AG09319 (cell line): ENCODE measurements around the gene WDR12.
"Not testable (repeated sequence)": the region's sequence is repeated elsewhere in the genome, so short reads cannot be mapped to it uniquely, and the experiment has no call there.

Experiments
- DNase-seq: peaks from one replicate; pipeline ENCODE4 v3.0.0-alpha.2; 2010; ENCODE audit warnings: low read depth; ENCODE audit errors: extremely low read depth
- CTCF ChIP-seq: IDR thresholded peaks from 2 replicates; pipeline ENCODE4 v1.5.1; 2011; ENCODE audit warnings: low read depth, mild to moderate bottlenecking, inconsistent platforms, low read length, moderate library complexity

Gene WDR12

DNA sequence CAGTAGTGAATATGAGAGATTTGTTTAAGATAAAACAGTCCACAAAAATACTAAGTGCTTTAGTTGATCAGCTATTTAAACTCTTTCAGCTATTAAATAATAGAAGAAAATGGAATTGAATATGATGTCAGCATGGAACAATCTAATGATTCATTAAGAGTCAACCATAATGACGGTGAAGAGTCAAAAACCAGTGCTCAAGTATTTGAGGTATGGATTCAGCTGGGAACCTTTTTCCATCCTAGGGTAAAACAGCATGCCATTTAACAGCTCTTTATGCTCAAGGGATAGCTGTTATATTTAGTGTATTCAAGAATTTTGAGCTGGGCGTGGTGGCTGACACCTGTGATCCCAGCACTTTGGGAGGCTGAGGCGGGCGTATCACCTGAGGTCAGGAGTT is 30.3 kb upstream of the WDR12 start:
- no peak for DNase-seq
- no peak for TF ChIP-seq CTCF

GRCh38 chr2:202938960-202939359 is 27.5 kb upstream of the WDR12 start:
- no peak for DNase-seq
- no peak for TF ChIP-seq CTCF

DNA sequence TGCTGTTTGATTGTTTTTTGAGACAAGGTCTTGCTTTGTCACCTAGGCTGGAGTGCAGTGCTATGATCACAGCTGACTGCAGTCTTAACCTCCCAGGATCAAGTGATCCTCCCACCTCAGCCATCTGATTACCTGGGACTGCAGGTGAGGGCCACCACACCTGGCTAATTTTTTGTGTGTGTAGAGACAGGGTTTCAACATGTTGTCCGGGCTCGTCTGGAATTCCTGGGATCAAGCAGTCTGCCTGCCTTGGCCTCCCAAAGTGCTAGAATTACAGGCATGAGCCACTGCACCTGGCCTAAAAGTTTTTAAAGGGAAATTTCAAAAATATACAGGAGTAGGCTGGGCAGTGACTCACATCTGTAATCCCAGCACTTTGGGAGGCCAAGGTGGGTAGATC is 23.0 kb upstream of the WDR12 start:
- TF ChIP-seq CTCF: no peak
- DNase-seq: no peak

DNA sequence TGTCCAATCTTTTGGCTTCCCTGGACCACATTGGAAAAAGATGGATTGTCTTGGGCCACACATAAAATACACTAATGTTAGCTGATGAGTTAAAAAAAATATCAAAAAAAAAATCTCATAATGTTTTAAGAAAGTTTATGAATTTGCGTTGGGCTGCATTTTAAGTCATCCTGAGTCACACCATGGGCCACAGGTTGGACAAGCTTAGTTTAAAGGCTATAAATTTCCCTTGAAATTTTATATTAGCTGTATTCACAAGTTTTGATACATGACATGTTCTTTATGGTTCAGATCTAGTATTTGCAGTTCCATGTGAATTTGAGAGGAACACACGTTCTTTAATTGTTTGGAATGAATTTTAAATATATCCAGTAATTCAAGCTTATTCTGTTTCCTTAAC is 22.5 kb upstream of the WDR12 start:
- no peak for TF ChIP-seq CTCF
- no peak for DNase-seq

DNA sequence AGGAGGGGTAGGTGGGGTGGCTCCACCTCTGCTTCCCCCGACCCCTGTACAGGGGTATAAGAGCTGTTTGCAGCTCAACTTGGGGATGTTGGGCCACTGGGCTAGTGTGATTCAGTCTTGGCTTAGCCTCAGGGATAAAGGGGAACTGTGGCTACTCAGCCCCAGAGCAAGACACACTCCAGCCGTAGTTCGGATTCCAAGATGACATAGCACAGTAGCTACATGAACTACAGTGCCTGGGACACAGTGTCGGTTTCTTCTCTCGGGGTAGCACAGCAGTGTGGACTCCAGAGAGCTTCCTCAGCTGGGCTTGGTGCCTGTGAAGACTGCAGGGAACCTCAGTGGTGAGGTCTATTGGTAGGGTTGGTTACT is 21.7 kb upstream of the WDR12 start:
- TF ChIP-seq CTCF: no peak
- no peak for DNase-seq

DNA sequence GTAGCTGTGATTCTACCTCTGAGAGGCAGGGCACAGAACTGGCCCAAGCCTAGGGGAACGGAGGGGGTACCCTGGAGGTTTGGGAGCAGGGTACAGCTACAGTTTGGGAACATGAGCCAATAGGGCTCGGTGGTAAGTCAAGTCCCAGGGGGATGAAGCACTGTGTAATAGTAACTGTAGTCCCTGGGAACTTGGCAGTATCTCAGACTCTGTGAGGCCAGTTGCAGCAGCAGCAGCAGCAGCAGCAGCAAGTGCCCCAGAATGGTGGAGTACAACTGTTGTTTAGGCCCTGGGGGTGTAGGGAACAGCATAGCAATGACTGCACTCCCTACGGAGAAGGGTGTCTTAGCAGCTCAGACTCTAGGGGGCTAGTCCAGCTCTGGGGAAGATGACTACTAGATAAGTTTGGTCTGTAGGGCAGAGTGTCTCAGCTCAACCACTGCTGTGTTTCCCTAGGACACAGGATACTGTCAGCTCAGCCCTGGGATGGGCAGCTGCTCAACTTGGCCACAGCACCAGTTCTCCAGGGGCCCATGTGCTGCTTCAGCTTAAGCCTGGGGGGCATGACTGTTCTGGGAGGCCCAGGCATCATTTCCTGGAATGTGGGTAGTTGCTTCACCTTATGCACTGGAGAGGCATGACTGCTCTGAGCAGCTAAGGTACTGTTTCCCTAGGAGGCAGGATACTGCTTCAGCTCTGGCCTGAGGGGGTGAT is 21.1 kb upstream of the WDR12 start:
- TF ChIP-seq CTCF: no peak
- no peak for DNase-seq

DNA sequence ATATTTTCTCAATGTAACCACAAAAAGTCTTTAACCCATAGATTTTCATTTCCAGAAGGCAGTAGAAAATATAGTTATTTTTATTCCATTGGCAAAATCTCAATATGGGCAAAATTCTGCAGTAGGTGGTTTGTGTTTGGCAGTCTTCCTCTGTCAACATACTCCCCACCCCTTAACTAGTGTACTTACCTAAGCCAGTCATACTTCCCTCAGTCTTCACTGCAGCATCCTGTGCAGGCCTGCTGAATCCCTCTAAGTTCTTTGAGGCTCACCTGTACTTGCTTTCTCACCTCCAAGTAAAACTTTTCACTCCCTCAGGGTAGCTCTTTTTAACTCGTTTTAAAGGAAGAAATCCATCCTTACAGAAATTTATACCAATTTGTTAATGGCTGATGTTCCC is 7.4 kb upstream of the WDR12 start:
- DNase-seq: no peak
- TF ChIP-seq CTCF: no peak

DNA sequence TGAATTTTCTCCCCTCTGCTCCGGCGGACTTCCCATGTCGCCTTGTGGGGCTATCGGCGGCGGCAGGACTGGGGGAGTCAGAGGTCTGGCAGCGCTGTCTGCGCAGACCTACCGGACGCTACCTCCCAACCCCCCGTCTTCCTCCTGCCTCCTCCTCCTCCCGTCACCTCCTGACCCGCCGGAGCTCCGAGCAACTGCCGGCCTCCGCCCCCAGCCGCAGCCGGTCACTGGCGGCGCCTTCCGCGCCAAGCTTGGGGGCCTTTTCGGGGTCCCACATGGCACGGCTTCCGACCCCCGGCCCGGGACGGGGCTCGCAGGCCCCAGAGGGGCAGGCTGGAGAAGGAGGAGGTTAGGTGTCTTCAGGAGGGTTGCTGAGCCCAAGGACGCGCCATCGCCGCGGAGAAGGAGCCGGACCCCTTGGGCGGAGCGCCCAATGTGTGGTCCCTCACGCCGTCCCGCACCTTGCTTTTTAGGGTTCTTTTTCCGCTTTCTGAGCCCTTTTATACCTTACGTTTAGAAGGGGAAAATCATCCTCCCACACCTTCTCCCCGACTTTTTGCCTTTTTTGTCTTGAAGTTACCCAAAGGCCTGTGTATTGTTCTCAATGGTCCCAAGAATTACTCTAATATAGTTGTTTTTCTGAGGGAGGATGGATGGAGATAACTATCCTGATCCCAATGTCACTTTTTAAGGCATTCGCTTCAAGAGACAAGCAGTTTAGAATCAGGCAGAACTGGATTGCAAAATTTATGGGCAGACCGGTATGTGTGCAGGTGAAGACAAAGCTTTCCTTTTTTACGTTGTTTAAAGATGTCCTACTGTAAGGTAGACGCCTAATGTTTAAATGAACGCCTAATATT is 1.1 kb upstream of the WDR12 start:
- not testable (repeated sequence) for DNase-seq
